ENCODE results near the gene CDC42EP1. TPM values are rescaled to one million over a fixed set of nuclear protein-coding genes. Genes with fewer than 3 reads are reported as not detected.
"Not testable (repeated sequence)": the region's sequence is repeated elsewhere in the genome, so short reads cannot be mapped to it uniquely, and the experiment has no call there.

The CDC42EP1 gene
- total and polyA plus RNA-seq, 8 donors = 30.8 to 84.3 (median 49.8) TPM

DNA sequence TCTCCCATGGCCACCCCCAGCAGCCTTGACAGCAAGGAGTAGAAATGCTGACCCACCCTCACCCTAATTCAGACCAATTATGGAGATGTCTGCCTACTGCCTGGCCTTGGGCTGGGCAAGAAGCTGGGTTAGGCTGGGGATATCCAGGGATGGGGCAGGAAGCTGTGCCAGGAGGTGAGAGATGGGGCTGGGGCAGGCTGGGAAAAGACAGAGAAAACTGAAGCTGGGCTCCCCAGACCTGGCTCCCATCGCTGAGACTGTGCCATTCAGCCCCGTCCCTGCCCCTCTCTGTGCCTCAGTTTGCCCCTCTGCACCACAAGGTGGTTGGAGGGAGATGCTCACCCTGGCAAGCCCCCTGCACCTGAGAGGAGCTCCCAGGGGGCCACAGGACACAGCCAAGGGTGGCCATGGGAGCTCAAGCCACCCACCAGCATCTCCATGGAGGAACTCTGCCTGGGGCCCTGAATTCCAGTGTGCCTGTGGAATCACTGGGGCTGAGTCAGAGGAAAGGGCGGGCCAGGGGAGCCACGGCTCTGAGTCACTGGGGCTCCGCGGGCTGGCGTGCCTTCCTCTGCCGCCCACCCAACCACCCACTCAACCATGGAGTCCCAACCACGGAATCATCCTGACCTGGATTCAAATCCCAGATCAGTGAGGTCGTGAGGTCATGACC, 35.1 kb upstream of the CDC42EP1 start:
- Histone ChIP-seq H3K36me3 (no peaks in the 10 kb centered on the region), H3K27ac (peak overlapping the region in 1 of 2 donors; percentile 14), H3K4me1 (peaks cover 4 to 8% of the 10 kb centered on the region in 2 donors), H3K9me3 (no peaks in the 10 kb centered on the region), H3K27me3 (peaks cover 0 to 15% of the 10 kb centered on the region in 2 donors), H3K4me3 (no peak overlapping the region)
- DNase-seq (peak in 2 of 4 donors; percentile 61 to 65), ATAC-seq (peak; percentile 77)
- TF ChIP-seq, protein P1, sequence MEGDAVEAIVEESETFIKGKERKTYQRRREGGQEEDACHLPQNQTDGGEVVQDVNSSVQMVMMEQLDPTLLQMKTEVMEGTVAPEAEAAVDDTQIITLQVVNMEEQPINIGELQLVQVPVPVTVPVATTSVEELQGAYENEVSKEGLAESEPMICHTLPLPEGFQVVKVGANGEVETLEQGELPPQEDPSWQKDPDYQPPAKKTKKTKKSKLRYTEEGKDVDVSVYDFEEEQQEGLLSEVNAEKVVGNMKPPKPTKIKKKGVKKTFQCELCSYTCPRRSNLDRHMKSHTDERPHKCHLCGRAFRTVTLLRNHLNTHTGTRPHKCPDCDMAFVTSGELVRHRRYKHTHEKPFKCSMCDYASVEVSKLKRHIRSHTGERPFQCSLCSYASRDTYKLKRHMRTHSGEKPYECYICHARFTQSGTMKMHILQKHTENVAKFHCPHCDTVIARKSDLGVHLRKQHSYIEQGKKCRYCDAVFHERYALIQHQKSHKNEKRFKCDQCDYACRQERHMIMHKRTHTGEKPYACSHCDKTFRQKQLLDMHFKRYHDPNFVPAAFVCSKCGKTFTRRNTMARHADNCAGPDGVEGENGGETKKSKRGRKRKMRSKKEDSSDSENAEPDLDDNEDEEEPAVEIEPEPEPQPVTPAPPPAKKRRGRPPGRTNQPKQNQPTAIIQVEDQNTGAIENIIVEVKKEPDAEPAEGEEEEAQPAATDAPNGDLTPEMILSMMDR (IDR thresholded peaks at IDR 0.05) = no peak
- intact Hi-C loops (cut with DNase I) = no loop called here

DNA sequence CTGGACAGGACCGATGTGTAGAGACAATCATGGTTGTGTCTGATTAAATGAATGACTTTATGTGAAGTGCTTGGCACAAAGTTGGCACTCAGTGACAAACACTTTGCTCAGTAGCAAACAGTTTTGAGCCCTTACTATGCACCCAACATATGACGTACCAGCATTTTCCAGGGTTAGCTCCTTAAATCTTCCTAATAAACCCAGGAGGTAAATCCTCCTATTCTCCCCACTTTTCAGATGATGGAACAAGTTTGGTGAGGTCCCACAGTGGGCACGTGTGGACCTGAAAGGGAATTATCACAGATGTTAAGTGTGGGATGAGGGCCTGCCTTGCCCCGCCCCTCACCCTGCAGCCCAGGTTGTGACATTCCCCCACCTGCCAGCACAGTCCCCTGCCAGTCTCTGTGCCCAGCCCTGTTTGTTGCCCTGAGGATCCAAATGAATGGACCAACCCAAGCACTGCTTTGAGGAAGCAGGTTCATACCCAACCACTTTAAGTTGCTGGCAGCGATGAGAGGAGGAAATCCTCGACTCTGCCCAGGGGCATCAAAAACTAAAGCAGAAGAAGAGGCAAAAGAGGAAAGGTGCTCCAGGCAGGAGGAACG, 34.4 kb upstream of the CDC42EP1 start:
- ATAC-seq (no peak), DNase-seq (peak in 1 of 4 donors; percentile 30)
- Histone ChIP-seq H3K4me3 (no peak overlapping the region), H3K27me3 (peaks cover 0 to 9% of the 10 kb centered on the region in 2 donors), H3K9me3 (no peaks in the 10 kb centered on the region), H3K36me3 (no peaks in the 10 kb centered on the region), H3K4me1 (peaks cover 4 to 6% of the 10 kb centered on the region in 2 donors), H3K27ac (no peak overlapping the region)
- intact Hi-C loops (cut with DNase I) = no loop called here
- TF ChIP-seq, protein P1 (IDR thresholded peaks at IDR 0.05) = no peak

DNA sequence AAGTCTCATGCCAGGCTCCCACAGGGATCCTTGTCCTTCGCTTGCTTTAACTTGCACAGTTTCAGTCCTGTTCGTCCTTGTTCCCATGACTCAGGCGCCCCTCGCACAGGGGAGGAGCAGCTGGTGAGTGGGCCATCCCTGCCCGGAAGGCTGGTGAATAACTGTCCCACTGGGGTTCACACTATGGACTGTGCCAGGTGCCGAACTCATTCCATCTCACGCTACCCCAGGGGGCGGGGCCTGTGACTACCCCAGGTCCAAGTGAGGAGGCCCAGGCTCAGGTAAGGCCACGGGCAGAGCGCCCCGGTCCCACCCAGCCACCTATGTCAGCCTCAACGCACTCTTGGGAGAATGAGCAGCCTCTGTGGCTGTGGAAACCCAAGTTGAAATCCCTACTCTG, 33.9 kb upstream of the CDC42EP1 start:
- TF ChIP-seq, protein P1 (IDR thresholded peaks at IDR 0.05) = no peak
- DNase-seq = peak in 1 of 4 donors; percentile 60
- H3K27ac ChIP-seq = no peak overlapping the region
- H3K27me3 ChIP-seq = peaks cover 0 to 3% of the 10 kb centered on the region in 2 donors
- H3K9me3 ChIP-seq = no peaks in the 10 kb centered on the region
- no peak for ATAC-seq
- peaks cover 4 to 6% of the 10 kb centered on the region in 2 donors for H3K4me1 ChIP-seq
- H3K36me3 ChIP-seq = no peaks in the 10 kb centered on the region
- intact Hi-C loops (cut with DNase I) = no loop called here
- H3K4me3 ChIP-seq = no peak overlapping the region

DNA sequence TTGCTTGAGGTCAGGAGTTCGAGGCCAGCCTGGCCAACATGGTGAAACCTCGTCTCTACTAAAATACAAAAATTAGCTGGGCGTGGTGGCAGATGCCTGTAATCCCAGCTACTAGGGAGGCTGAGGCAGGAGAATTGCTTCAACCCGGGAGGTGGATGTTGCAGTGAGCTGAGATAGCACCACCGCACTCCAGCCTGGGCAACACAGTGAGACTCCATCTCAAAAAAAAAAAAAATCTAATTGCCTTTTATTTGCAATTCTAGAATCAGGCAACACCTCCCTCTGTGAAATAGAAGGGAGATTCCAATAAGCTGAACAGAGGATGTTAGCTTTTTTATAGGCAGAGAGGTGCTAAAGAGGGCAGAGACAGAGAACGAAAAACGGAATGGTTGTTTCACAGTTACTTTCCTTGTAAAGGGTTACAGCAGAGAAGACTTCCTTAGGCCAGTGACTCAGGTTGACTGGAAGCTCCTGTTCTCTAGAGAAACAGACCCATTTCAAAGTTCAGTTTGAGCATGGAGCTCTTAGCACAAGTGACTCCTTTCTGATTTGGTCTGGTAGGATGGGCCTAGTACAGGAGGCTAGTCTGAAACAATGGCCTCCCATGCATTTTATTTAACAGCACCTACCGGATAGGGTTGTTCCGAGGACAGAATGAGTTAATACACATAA, 33.1 kb upstream of the CDC42EP1 start:
- H3K27me3 ChIP-seq; H3K27ac ChIP-seq; H3K4me1 ChIP-seq; intact Hi-C loops (cut with DNase I); H3K4me3 ChIP-seq; H3K36me3 ChIP-seq; H3K9me3 ChIP-seq; ATAC-seq: not testable (repeated sequence)
- peak in 1 of 4 donors; percentile 20 for DNase-seq

DNA sequence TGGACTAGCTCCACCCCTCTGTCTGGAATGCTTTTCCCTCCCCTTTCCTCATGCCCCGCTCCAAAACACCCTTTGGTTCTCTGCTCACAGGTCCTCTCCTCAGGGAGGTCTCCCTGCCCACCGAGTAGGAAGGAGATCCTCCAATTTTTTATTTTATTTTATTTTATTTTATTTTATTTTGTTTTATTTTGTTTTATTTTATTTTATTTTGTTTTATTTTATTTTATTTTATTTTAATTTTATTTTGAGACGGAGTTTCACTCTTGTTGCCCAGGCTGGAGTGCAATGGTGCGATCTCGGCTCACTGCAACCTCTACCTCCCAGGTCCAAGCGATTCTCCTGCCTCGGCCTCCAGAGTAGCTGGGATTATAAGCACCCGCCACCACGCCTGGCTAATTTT, 32.3 kb upstream of the CDC42EP1 start:
- H3K27me3 ChIP-seq; H3K27ac ChIP-seq; H3K9me3 ChIP-seq; DNase-seq; H3K36me3 ChIP-seq; ATAC-seq; H3K4me1 ChIP-seq; H3K4me3 ChIP-seq; intact Hi-C loops (cut with DNase I): not testable (repeated sequence)

DNA sequence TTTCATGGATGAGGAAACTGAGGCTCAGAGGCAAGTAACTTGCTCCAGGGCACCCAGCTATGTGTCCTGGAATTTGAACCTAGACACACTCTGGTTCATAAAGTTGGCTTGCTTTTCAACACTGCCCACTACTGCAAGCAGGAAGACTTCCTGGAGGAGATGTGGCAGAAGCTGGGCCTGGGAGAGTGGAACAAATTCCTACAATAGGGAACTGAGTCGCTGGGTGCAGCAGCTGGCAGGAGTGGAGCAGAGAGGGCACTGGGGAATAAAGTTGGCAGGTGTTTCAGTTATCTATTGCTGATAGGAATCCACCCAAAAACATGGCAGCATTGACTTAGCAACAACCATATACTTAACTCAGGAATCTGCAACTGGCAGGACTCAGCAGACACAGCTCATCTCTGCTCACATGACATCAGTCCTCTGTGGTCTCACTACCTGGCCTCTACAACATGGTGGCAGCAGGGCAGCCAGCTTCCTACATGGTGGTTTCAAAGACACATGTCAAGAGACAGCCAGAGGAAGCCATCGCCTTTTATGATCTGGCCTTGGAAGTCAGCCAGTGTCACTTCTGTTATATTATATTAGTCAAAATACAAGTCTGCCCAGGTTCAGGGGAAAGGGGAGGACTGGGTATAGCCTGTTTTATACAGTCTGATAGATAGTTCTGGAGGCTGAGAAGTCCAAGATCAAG, 30.5 kb upstream of the CDC42EP1 start:
- Histone ChIP-seq H3K27ac (no peak overlapping the region), H3K4me1 (peaks cover 11 to 19% of the 10 kb centered on the region in 2 donors), H3K4me3 (no peak overlapping the region), H3K36me3 (no peaks in the 10 kb centered on the region), H3K27me3 (no peaks in the 10 kb centered on the region), H3K9me3 (no peaks in the 10 kb centered on the region)
- intact Hi-C loops (cut with DNase I) = no loop called here
- DNase-seq (no peak), ATAC-seq (no peak)
- TF ChIP-seq, protein P1 (IDR thresholded peaks at IDR 0.05) = no peak

Measured in left lung (tissue), 10 donors.